ENCODE measurements around the gene SPTBN1.

- TF ChIP-seq CTCF (conservative IDR thresholded peaks at IDR 0.05; ENCODE audit: low read length) (no peak), EZH2phosphoT487 (IDR thresholded peaks at IDR 0.05; ENCODE audit: borderline replicate concordance) (no peak)
Measured at GRCh38 chr2:54550547-54550946, 94.4 kb downstream of the SPTBN1 start.
